HepG2 (cell line): ENCODE data around the gene DMRT1. TPM values are rescaled to one million over a fixed set of nuclear protein-coding genes. Genes with fewer than 3 reads are reported as not detected.

Source experiments
- ATAC-seq: fragments of 200-7000 bp; cut with Tn5 transposase; 3 replicates; pipeline ENCODE4 v1.9.1; 2020; ENCODE audit warnings: mild to moderate bottlenecking, moderate library complexity
- BruUV-seq: library from RNA; stranded (reverse); fragments of 400-500 nt; replicated peaks from 2 replicates; lab custom pipeline; 2021; lab: Mats Ljungman, UMichigan
- CTCF ChIA-PET: fragments of 300-600 bp; formaldehyde crosslinking; extraction: SDS; loops from one replicate; lab custom pipeline; 2021; ENCODE audit warnings: low total read pairs, inconsistent platforms, low intra/inter-chr PET ratio; lab: Yijun Ruan, JAX
- POLR2A ChIA-PET: fragments of 350-600 bp; sonication (Branson Sonifier 250); formaldehyde crosslinking; loops from one replicate; lab custom pipeline; 2020; ENCODE audit warnings: antibody characterized with exemption, inconsistent platforms; lab: Yijun Ruan, JAX
- DNase-seq: peaks from one replicate; pipeline ENCODE4 v3.0.0-alpha.2; 2015; ENCODE audit warnings: low spot score
- FAIRE-seq: peaks from 3 replicates; lab custom pipeline; 2011; peaks lifted over from hg19 to GRCh38; lab: Jason Lieb, UNC
- H2AFZ ChIP-seq: one replicate; pipeline ENCODE4 v1.6.1; 2011; ENCODE audit warnings: low read length, inconsistent platforms
- H3K27ac ChIP-seq: fragments of 300-600 bp; 3 replicates; pipeline ENCODE4 v1.8.0; 2011; ENCODE audit warnings: mixed run types, mild to moderate bottlenecking, mixed read lengths, low read length, inconsistent platforms; ENCODE audit not compliant: insufficient read depth; ENCODE audit errors: extremely low read length
- H3K27me3 ChIP-seq, 2 experiments: fragments of 200-600 bp in 1 of 2; 2 replicates in 1 of 2; 3 replicates in 1 of 2; pipeline versions ENCODE4 v1.6.0 to v1.8.0; 2011; ENCODE audit warnings: low read length in 2 of 2, mild to moderate bottlenecking in 2 of 2, moderate library complexity in 2 of 2, inconsistent platforms in 1 of 2; ENCODE audit not compliant: insufficient read depth in 2 of 2, control insufficient read depth in 1 of 2
- H3K36me3 ChIP-seq, 2 experiments: fragments of 200-600 bp in 1 of 2; replicated peaks in 1 of 2; 2 replicates in 1 of 2; 3 replicates in 1 of 2; pipeline versions ENCODE4 v1.5.1 to v1.8.0; 2011; ENCODE audit warnings: low read length in 2 of 2, inconsistent platforms in 1 of 2; ENCODE audit not compliant: insufficient read depth in 2 of 2, control insufficient read depth in 1 of 2
- H3K4me1 ChIP-seq: 2 replicates; pipeline ENCODE4 v1.5.1; 2012; ENCODE audit warnings: low read length, inconsistent platforms; ENCODE audit not compliant: insufficient read depth
- H3K4me2 ChIP-seq: 2 replicates; pipeline ENCODE4 v1.6.0; 2011; ENCODE audit warnings: low read depth, low read length, inconsistent platforms
- H3K4me3 ChIP-seq, 3 experiments: fragments of 200-600 bp in 1 of 3; sonication (generic), shearing (Covaris generic) in 1 of 3; replicated peaks in 1 of 3; 2 replicates each; pipeline ENCODE4 v1.5.1; 2011 to 2016; ENCODE audit warnings: low read length in 3 of 3, inconsistent platforms in 2 of 3, low read depth in 2 of 3, mild to moderate bottlenecking in 2 of 3, control low read depth in 1 of 3, mixed read lengths in 1 of 3; ENCODE audit not compliant: insufficient read depth in 1 of 3
- H3K79me2 ChIP-seq: one replicate; pipeline ENCODE4 v1.6.1; 2011; ENCODE audit warnings: low read length, inconsistent platforms; ENCODE audit not compliant: insufficient read depth
- H3K9ac ChIP-seq: 2 replicates; pipeline ENCODE4 v1.6.0; 2011; ENCODE audit warnings: mild to moderate bottlenecking, low read depth, low read length, inconsistent platforms; ENCODE audit not compliant: insufficient read depth
- H3K9me3 ChIP-seq: 2 replicates; pipeline ENCODE4 v1.5.1; 2012; ENCODE audit warnings: mild to moderate bottlenecking, low read length
- H4K20me1 ChIP-seq: 2 replicates; pipeline ENCODE4 v1.6.0; 2011; ENCODE audit warnings: inconsistent platforms, mild to moderate bottlenecking, low read length, moderate library complexity; ENCODE audit not compliant: insufficient read depth
- BHLHE40 ChIP-seq: IDR thresholded peaks from 2 replicates; pipeline ENCODE4 v1.6.1; 2011; ENCODE audit warnings: low read length, improper control_type of control experiment
- JUND ChIP-seq: sonication (generic); formaldehyde crosslinking; IDR thresholded peaks from 2 replicates; pipeline ENCODE4 v1.8.0; 2022; ENCODE audit warnings: mild to moderate bottlenecking, missing genetic modification reagents
- NCOA2 ChIP-seq: sonication (generic); formaldehyde crosslinking; IDR thresholded peaks from 2 replicates; pipeline ENCODE4 v1.8.0; 2022; ENCODE audit warnings: inconsistent platforms
- NCOR1 ChIP-seq: fragments of 200-600 bp; sonication (generic); IDR thresholded peaks from 2 replicates; pipeline ENCODE4 v1.7.0; 2017; ENCODE audit warnings: antibody characterized with exemption, low read length, borderline replicate concordance
- RORA ChIP-seq: sonication (generic); formaldehyde crosslinking; IDR thresholded peaks from 2 replicates; pipeline ENCODE4 v1.5.0; 2020; ENCODE audit warnings: mild to moderate bottlenecking, missing genetic modification reagents, moderate library complexity
- RXRA ChIP-seq: sonication (generic); formaldehyde crosslinking; IDR thresholded peaks from 2 replicates; pipeline ENCODE4 v1.5.1; 2020; ENCODE audit warnings: missing genetic modification reagents
- THYN1 ChIP-seq: sonication (generic); formaldehyde crosslinking; IDR thresholded peaks from 2 replicates; pipeline ENCODE4 v1.8.1; 2023; ENCODE audit warnings: low read depth, mild to moderate bottlenecking, moderate library complexity, missing genetic modification reagents, borderline replicate concordance
- ZFP36 ChIP-seq: fragments of 150-350 bp; IDR thresholded peaks from 2 replicates; pipeline ENCODE4 v1.6.1; 2018; ENCODE audit warnings: borderline replicate concordance, low read length, low read depth; ENCODE audit not compliant: partially characterized antibody
- ZNF205 ChIP-seq: IDR thresholded peaks from 2 replicates; pipeline ENCODE4 v1.6.1; 2018; ENCODE audit warnings: missing biosample characterization, missing genetic modification reagents
- ZNF354B ChIP-seq: sonication (generic); formaldehyde crosslinking; IDR thresholded peaks from 2 replicates; pipeline ENCODE4 v1.8.0; 2022; ENCODE audit warnings: mild to moderate bottlenecking, missing genetic modification reagents
- ZNF468 ChIP-seq: sonication (generic); formaldehyde crosslinking; IDR thresholded peaks from 2 replicates; pipeline ENCODE4 v1.8.0; 2022; ENCODE audit warnings: mild to moderate bottlenecking, moderate library complexity, missing genetic modification reagents
- ZNF891 ChIP-seq: sonication (generic); formaldehyde crosslinking; IDR thresholded peaks from 2 replicates; pipeline ENCODE4 v1.5.0; 2020; ENCODE audit warnings: mild to moderate bottlenecking, missing genetic modification reagents
- WGBS: methylation state at CpG from one replicate; pipeline ENCODE4 v1.1.6; 2017; ENCODE audit warnings: low lambda C conversion rate; 5-methylcytosine and 5-hydroxymethylcytosine counted together
- in situ Hi-C: cut with HindIII; loops from 2 replicates; pipeline ENCODE4 v1.10.0; 2017; ENCODE audit warnings: low pct_unique_long_range_greater_than_20kb; ENCODE audit not compliant: extremely low pct_ligation_motif_present
- intact Hi-C: fragments of 100-400 bp; cut with micrococcal nuclease; formaldehyde crosslinking; loops from one replicate; pipeline ENCODE4 v1.10.0; 2022; ENCODE audit not compliant: unreplicated experiment
- polyA plus RNA-seq, 8 experiments: library from polyadenylated mRNA; depleted of rRNA in 3 of 8; stranded (reverse) in 7 of 8; unstranded in 1 of 8; fragments of >200 nt; fragmentation: Illumina TruSeq in 4 of 8; extraction: Trizol in 4 of 8; gene quantifications; 2 replicates each; pipeline versions ENCODE4 v1.2.1 to v1.2.3, GENCODE V29; 2011 to 2016; ENCODE audit warnings: low read depth in 4 of 8, missing spikeins in 1 of 8, mixed read lengths in 1 of 8; ENCODE audit not compliant: insufficient read depth in 1 of 8
- total RNA-seq, 5 experiments: library from RNA; depleted of rRNA; stranded (reverse); fragments of >200 nt; fragmentation: Illumina TruSeq; extraction: Trizol; gene quantifications; 2 replicates each; pipeline ENCODE4 v1.2.3, GENCODE V29; 2016; ENCODE audit warnings: low read depth in 1 of 5
- TF ChIP-seq, protein P1 (sequence below): sonication (generic); formaldehyde crosslinking; IDR thresholded peaks from 2 replicates; pipeline ENCODE4 v1.9.0; 2021; ENCODE audit warnings: mild to moderate bottlenecking, missing genetic modification reagents

Gene DMRT1
- total and polyA plus RNA-seq, 2 of the 13 experiments (the other 11 are each of a cell fraction or from before 2014, with no cell fraction given) = not detected

DNA sequence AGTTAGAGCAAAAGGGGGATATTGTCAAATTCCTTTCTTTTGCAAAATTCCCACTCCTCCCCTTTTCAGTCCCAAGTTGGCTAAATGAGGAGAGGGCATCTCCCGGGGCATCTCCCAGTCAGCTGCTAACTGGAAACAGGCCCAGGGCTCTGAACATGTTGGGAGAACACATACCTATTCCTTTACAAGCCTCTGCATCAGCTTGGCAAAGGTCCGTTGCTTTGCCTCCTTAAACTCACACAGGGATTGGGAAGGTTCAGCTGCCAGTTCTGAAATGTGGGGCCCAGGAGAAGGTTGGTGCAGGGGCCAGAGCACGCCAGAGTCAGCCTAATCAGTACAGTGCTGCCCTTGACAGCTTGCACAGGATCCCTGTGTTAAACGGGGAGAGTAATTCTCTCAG, 124.0 kb downstream of the DMRT1 start:
- Histone ChIP-seq H3K4me3 (no peak overlapping the region), H3K4me1 (no peaks in the 10 kb centered on the region), H3K79me2 (no peaks in the 10 kb centered on the region), H3K9ac (no peak overlapping the region), H2AFZ (no peak overlapping the region), H3K27ac (no peak overlapping the region)
- ATAC-seq (no peak), FAIRE-seq (no peak)
- CTCF ChIA-PET = no interaction called here
- intact Hi-C loops = no loop called here
- WGBS = 6% methylated on average over 4 of the region's 4 CpGs
- no peak for TF ChIP-seq ZFP36
- no peak for TF ChIP-seq NCOR1
- TF ChIP-seq, all 625 proteins: peak for 0
- Histone ChIP-seq H3K4me2 (no peak overlapping the region), H3K36me3 (no peaks in the 10 kb centered on the region), H3K27me3 (peaks cover 3 to 48% of the 10 kb centered on the region in 2 experiments; a peak in 4 of 5 replicates), H3K9me3 (no peaks in the 10 kb centered on the region), H4K20me1 (no peaks in the 10 kb centered on the region)
- DNase-seq = no peak
- BruUV-seq = no TSS peak
- POLR2A ChIA-PET = no interaction called here
- in situ Hi-C loops = no loop called here

- in situ Hi-C loops (no loop called here), intact Hi-C loops (no loop called here)
- H3K27ac ChIP-seq = no peak overlapping the region
- H4K20me1 ChIP-seq = no peaks in the 10 kb centered on the region
- H3K9ac ChIP-seq = no peak overlapping the region
- no peaks in the 10 kb centered on the region for H3K79me2 ChIP-seq
- no TSS peak for BruUV-seq
- no peak overlapping the region for H2AFZ ChIP-seq
- H3K9me3 ChIP-seq = no peaks in the 10 kb centered on the region
- peaks cover 3 to 40% of the 10 kb centered on the region in 2 experiments; a peak in 4 of 5 replicates for H3K27me3 ChIP-seq
- H3K4me1 ChIP-seq = no peaks in the 10 kb centered on the region
- FAIRE-seq (no peak), ATAC-seq (no peak), DNase-seq (no peak)
- POLR2A ChIA-PET = no interaction called here
- no peaks in the 10 kb centered on the region for H3K36me3 ChIP-seq
- no peak overlapping the region for H3K4me3 ChIP-seq
- 0% methylated on average over 3 of the region's 3 CpGs for WGBS
- H3K4me2 ChIP-seq = no peak overlapping the region
- CTCF ChIA-PET = no interaction called here
- TF ChIP-seq ZNF468 (CRISPR knock-in tag) (no peak), JUND (CRISPR knock-in tag) (no peak), THYN1 (CRISPR knock-in tag) (no peak), ZNF205 (CRISPR knock-in tag) (no peak), RXRA (CRISPR knock-in tag) (no peak), BHLHE40 (no peak), ZFP36 (no peak), ZNF354B (CRISPR knock-in tag) (no peak), NCOA2 (CRISPR knock-in tag) (no peak), ZNF891 (CRISPR knock-in tag) (no peak), RORA (CRISPR knock-in tag) (no peak)
- TF ChIP-seq, protein P1, sequence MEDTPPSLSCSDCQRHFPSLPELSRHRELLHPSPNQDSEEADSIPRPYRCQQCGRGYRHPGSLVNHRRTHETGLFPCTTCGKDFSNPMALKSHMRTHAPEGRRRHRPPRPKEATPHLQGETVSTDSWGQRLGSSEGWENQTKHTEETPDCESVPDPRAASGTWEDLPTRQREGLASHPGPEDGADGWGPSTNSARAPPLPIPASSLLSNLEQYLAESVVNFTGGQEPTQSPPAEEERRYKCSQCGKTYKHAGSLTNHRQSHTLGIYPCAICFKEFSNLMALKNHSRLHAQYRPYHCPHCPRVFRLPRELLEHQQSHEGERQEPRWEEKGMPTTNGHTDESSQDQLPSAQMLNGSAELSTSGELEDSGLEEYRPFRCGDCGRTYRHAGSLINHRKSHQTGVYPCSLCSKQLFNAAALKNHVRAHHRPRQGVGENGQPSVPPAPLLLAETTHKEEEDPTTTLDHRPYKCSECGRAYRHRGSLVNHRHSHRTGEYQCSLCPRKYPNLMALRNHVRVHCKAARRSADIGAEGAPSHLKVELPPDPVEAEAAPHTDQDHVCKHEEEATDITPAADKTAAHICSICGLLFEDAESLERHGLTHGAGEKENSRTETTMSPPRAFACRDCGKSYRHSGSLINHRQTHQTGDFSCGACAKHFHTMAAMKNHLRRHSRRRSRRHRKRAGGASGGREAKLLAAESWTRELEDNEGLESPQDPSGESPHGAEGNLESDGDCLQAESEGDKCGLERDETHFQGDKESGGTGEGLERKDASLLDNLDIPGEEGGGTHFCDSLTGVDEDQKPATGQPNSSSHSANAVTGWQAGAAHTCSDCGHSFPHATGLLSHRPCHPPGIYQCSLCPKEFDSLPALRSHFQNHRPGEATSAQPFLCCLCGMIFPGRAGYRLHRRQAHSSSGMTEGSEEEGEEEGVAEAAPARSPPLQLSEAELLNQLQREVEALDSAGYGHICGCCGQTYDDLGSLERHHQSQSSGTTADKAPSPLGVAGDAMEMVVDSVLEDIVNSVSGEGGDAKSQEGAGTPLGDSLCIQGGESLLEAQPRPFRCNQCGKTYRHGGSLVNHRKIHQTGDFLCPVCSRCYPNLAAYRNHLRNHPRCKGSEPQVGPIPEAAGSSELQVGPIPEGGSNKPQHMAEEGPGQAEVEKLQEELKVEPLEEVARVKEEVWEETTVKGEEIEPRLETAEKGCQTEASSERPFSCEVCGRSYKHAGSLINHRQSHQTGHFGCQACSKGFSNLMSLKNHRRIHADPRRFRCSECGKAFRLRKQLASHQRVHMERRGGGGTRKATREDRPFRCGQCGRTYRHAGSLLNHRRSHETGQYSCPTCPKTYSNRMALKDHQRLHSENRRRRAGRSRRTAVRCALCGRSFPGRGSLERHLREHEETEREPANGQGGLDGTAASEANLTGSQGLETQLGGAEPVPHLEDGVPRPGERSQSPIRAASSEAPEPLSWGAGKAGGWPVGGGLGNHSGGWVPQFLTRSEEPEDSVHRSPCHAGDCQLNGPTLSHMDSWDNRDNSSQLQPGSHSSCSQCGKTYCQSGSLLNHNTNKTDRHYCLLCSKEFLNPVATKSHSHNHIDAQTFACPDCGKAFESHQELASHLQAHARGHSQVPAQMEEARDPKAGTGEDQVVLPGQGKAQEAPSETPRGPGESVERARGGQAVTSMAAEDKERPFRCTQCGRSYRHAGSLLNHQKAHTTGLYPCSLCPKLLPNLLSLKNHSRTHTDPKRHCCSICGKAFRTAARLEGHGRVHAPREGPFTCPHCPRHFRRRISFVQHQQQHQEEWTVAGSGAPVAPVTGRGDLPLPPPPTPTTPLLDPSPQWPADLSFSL (CRISPR knock-in tag) = no peak
Measured at GRCh38 chr9:966870-967269, 125.4 kb downstream of the DMRT1 start.
